Glomerular visceral epithelial cell (primary cell): ENCODE measurements around the gene C1orf21.

Experiments used
- DNase-seq: peaks from one replicate; pipeline ENCODE4 v3.0.0-alpha.2; 2016; ENCODE audit errors: extremely low spot score

C1orf21 gene

GRCh38 chr1:184513966-184514365 lies 127.1 kb downstream of the C1orf21 start:
- peak; percentile 50 for DNase-seq

GRCh38 chr1:184514447-184514846 lies 127.6 kb downstream of the C1orf21 start:
- no peak for DNase-seq

- no peak for DNase-seq
Measured at GRCh38 chr1:184517130-184517529, 130.3 kb downstream of the C1orf21 start.

- DNase-seq: no peak
Measured at GRCh38 chr1:184518736-184519357, 132.0 kb downstream of the C1orf21 start.

GRCh38 chr1:184520336-184520735 lies 133.5 kb downstream of the C1orf21 start:
- no peak for DNase-seq

- no peak for DNase-seq
Measured at GRCh38 chr1:184524248-184524647, 137.4 kb downstream of the C1orf21 start.

- DNase-seq: no peak
Measured at GRCh38 chr1:184527402-184527801, 140.6 kb downstream of the C1orf21 start.

- no peak for DNase-seq
Measured at GRCh38 chr1:184530226-184530625, 143.4 kb downstream of the C1orf21 start.

GRCh38 chr1:184531296-184531695 lies 144.5 kb downstream of the C1orf21 start:
- DNase-seq: no peak

GRCh38 chr1:184532199-184532598 lies 145.4 kb downstream of the C1orf21 start:
- no peak for DNase-seq

GRCh38 chr1:184533049-184533448 lies 146.2 kb downstream of the C1orf21 start:
- no peak for DNase-seq

GRCh38 chr1:184533915-184534314 lies 147.1 kb downstream of the C1orf21 start:
- DNase-seq: no peak

GRCh38 chr1:184534690-184535089 lies 147.9 kb downstream of the C1orf21 start:
- DNase-seq: no peak

GRCh38 chr1:184535191-184535970 lies 148.6 kb downstream of the C1orf21 start:
- no peak for DNase-seq

- no peak for DNase-seq
Measured at GRCh38 chr1:184536246-184536985, 149.6 kb downstream of the C1orf21 start.

- DNase-seq: no peak
Measured at GRCh38 chr1:184539580-184539979, 152.8 kb downstream of the C1orf21 start.

GRCh38 chr1:184541537-184542152 lies 154.8 kb downstream of the C1orf21 start:
- no peak for DNase-seq

- DNase-seq: no peak
Measured at GRCh38 chr1:184542291-184542690, 155.5 kb downstream of the C1orf21 start.

GRCh38 chr1:184545601-184546000 lies 158.8 kb downstream of the C1orf21 start:
- DNase-seq: no peak

- DNase-seq: no peak
Measured at GRCh38 chr1:184552446-184552845, 165.6 kb downstream of the C1orf21 start.

GRCh38 chr1:184553845-184554244 lies 167.0 kb downstream of the C1orf21 start:
- no peak for DNase-seq
